Gastroesophageal sphincter (tissue), 4 donors: ENCODE data around the gene CTU1. TPM values are rescaled to one million over a fixed set of nuclear protein-coding genes. Genes with fewer than 3 reads are reported as not detected.

Experiments used
- ATAC-seq: fragments of 150-250 bp; one replicate; pipeline ENCODE4 v1.9.1; 2016; ENCODE audit warnings: mild to moderate bottlenecking, moderate library complexity
- H3K27ac ChIP-seq, 4 donors: fragments of 200-600 bp; sonication (generic) in 3 of 4; 1 replicate in 3 of 4; 2 replicates in 1 of 4; pipeline ENCODE4 v1.5.1; 2016 to 2019
- H3K27me3 ChIP-seq: fragments of 200-600 bp; sonication (generic); one replicate; pipeline ENCODE4 v1.5.1; 2019
- H3K36me3 ChIP-seq, 2 donors: fragments of 200-600 bp; sonication (generic); one replicate each; pipeline ENCODE4 v1.5.1; 2019; ENCODE audit warnings: control low read depth in 1 of 2
- H3K4me1 ChIP-seq, 3 donors: fragments of 200-600 bp; sonication (generic); 1 replicate in 2 of 3; 2 replicates in 1 of 3; pipeline ENCODE4 v1.5.1; 2016 to 2019; ENCODE audit warnings: control low read depth in 2 of 3
- H3K4me3 ChIP-seq, 2 donors: fragments of 200-600 bp; sonication (generic); one replicate each; pipeline ENCODE4 v1.5.1; 2019; ENCODE audit warnings: mild to moderate bottlenecking in 1 of 2, moderate library complexity in 1 of 2
- H3K9me3 ChIP-seq, 3 donors: fragments of 200-600 bp; sonication (generic); one replicate each; pipeline ENCODE4 v1.5.1; 2017 to 2019; ENCODE audit warnings: control low read depth in 2 of 3
- CTCF ChIP-seq, 4 experiments: fragments of 200-600 bp in 2 of 4; fragments of 450-650 bp in 2 of 4; sonication (generic) in 1 of 4; IDR thresholded peaks; one replicate each; pipeline ENCODE4 v1.5.1; 2017 to 2019; ENCODE audit warnings: antibody characterized with exemption in 4 of 4, mild to moderate bottlenecking in 2 of 4, moderate library complexity in 2 of 4
- EP300 ChIP-seq: sonication (generic); formaldehyde crosslinking; IDR thresholded peaks from one replicate; pipeline ENCODE4 v1.6.1; 2017; ENCODE audit warnings: antibody characterized with exemption, mild to moderate bottlenecking
- POLR2A ChIP-seq, 2 donors: fragments of 450-650 bp; IDR thresholded peaks; one replicate each; pipeline ENCODE4 v1.6.1; 2017; ENCODE audit warnings: antibody characterized with exemption in 2 of 2, mild to moderate bottlenecking in 2 of 2, moderate library complexity in 1 of 2
- POLR2AphosphoS5 ChIP-seq: sonication (generic); formaldehyde crosslinking; IDR thresholded peaks from one replicate; pipeline ENCODE4 v1.6.1; 2017; ENCODE audit warnings: antibody characterized with exemption
- WGBS, 2 donors: methylation state at CpG; one replicate each; pipeline ENCODE4 v1.1.5; 2018; ENCODE audit warnings: low coverage in 1 of 2; 5-methylcytosine and 5-hydroxymethylcytosine counted together
- total RNA-seq, 4 donors: library from RNA; depleted of rRNA; stranded (reverse); fragments of >200 nt; gene quantifications; one replicate each; pipeline ENCODE4 v1.1.0, GENCODE V29; 2016

The CTU1 gene
- total RNA-seq, 4 donors from 2014 or later, result 9.8 to 12.8 (median 11.4) TPM

- TF ChIP-seq CTCF (IDR thresholded peaks at IDR 0.05) (no peak), POLR2AphosphoS5 (no peak), EP300 (no peak), POLR2A (IDR thresholded peaks at IDR 0.05) (no peak)
- H3K27ac ChIP-seq, result peak overlapping the region in 3 of 4 donors; percentile 69 to 78 (median 73)
- H3K4me3 ChIP-seq, result peak overlapping the region; percentile 72 to 74
- ATAC-seq, result no peak
- H3K9me3 ChIP-seq, result no peaks in the 10 kb centered on the region
- H3K36me3 ChIP-seq, result peaks cover 0 to 33% of the 10 kb centered on the region in 2 donors
- 18 to 38% methylated on average over 2 to 18 of the region's 18 CpGs for WGBS, 2 donors
- no peaks in the 10 kb centered on the region for H3K27me3 ChIP-seq
- H3K4me1 ChIP-seq, result peaks cover 0 to 37% (median 10%) of the 10 kb centered on the region in 3 donors
These were observed 673 bp downstream of the CTU1 start for GRCh38 chr19:51107406-51108065.

GRCh38 chr19:51103926-51104341 lies 4.3 kb downstream of the CTU1 start:
- WGBS, 2 donors, result 95% methylated on average over 4 of the region's 49 CpGs; no CpG with 5 or more reads in 1 of the 2 donors
- peaks cover 0 to 39% (median 8%) of the 10 kb centered on the region in 3 donors for H3K4me1 ChIP-seq
- H3K27me3 ChIP-seq, result no peaks in the 10 kb centered on the region
- TF ChIP-seq EP300, result no peak
- TF ChIP-seq POLR2AphosphoS5, result no peak
- no peak for TF ChIP-seq POLR2A (IDR thresholded peaks at IDR 0.05)
- no peak for TF ChIP-seq CTCF (IDR thresholded peaks at IDR 0.05)
- H3K4me3 ChIP-seq, result no peak overlapping the region
- H3K27ac ChIP-seq, result no peak overlapping the region
- H3K36me3 ChIP-seq, result peaks cover 0 to 68% of the 10 kb centered on the region in 2 donors
- no peak for ATAC-seq
- H3K9me3 ChIP-seq, result no peaks in the 10 kb centered on the region

GRCh38 chr19:51102991-51103390 lies 5.2 kb downstream of the CTU1 start:
- WGBS, 2 donors, result 77 to 88% methylated on average over 4 to 7 of the region's 7 CpGs
- no peak for TF ChIP-seq POLR2A (IDR thresholded peaks at IDR 0.05)
- no peak for TF ChIP-seq EP300
- no peak for TF ChIP-seq POLR2AphosphoS5
- no peak for TF ChIP-seq CTCF (IDR thresholded peaks at IDR 0.05)
- Histone ChIP-seq H3K27me3 (no peaks in the 10 kb centered on the region), H3K27ac (no peak overlapping the region), H3K4me1 (peaks cover 0 to 43% (median 6%) of the 10 kb centered on the region in 3 donors), H3K4me3 (no peak overlapping the region), H3K9me3 (no peaks in the 10 kb centered on the region), H3K36me3 (peaks cover 0 to 76% of the 10 kb centered on the region in 2 donors)
- no peak for ATAC-seq

- ATAC-seq, result no peak
- Histone ChIP-seq H3K36me3 (peaks cover 0 to 80% of the 10 kb centered on the region in 2 donors), H3K4me3 (no peak overlapping the region), H3K4me1 (peaks cover 0 to 31% (median 0%) of the 10 kb centered on the region in 3 donors), H3K27ac (no peak overlapping the region), H3K9me3 (no peaks in the 10 kb centered on the region), H3K27me3 (no peaks in the 10 kb centered on the region)
- TF ChIP-seq EP300 (no peak), POLR2A (IDR thresholded peaks at IDR 0.05) (no peak), CTCF (IDR thresholded peaks at IDR 0.05) (no peak), POLR2AphosphoS5 (no peak)
- 47 to 62% methylated on average over 5 of the region's 5 CpGs for WGBS, 2 donors
These were observed 6.9 kb downstream of the CTU1 start for GRCh38 chr19:51101171-51101865.
